Cardiac muscle cell (in vitro differentiated cells and primary cell): ENCODE data around the gene SERPINE3. TPM values are rescaled to one million over a fixed set of nuclear protein-coding genes. Genes with fewer than 3 reads are reported as not detected.
A peak's percentile ranks its signal among the peaks of the same experiment; 100 is the strongest.

Source experiments
- DNase-seq, 2 donors: peaks; one replicate each; pipeline versions ENCODE4 v3.0.0 to v3.0.0-alpha.2; 2010 to 2017; ENCODE audit warnings: low read depth in 1 of 2, low spot score in 1 of 2
- H3K27ac ChIP-seq: fragments of 200-600 bp; sonication (generic); 2 replicates; pipeline ENCODE4 v1.5.1; 2016
- H3K27me3 ChIP-seq: fragments of 200-600 bp; sonication (generic); 2 replicates; pipeline ENCODE4 v1.6.0; 2016; ENCODE audit warnings: control low read depth
- H3K36me3 ChIP-seq: fragments of 200-600 bp; sonication (generic); 2 replicates; pipeline ENCODE4 v1.5.1; 2016; ENCODE audit warnings: control low read depth
- H3K4me1 ChIP-seq: fragments of 200-600 bp; sonication (generic); 2 replicates; pipeline ENCODE4 v1.8.1; 2017; ENCODE audit warnings: low read depth, mild to moderate bottlenecking, mixed run types
- H3K4me3 ChIP-seq: fragments of 200-600 bp; sonication (generic); 2 replicates; pipeline ENCODE4 v1.5.1; 2016; ENCODE audit warnings: mild to moderate bottlenecking
- H3K9me3 ChIP-seq: fragments of 200-600 bp; sonication (generic); 2 replicates; pipeline ENCODE4 v1.5.1; 2017; ENCODE audit warnings: low read depth, mild to moderate bottlenecking, control low read depth
- polyA plus RNA-seq: library from polyadenylated mRNA; unstranded; fragments of >200 nt; fragmentation: Nextera tagmentation; extraction: Ambion mirVana; gene quantifications from 2 replicates; pipeline ENCODE4 v1.2.1, GENCODE V29; 2016
- total RNA-seq: library from RNA; depleted of rRNA; stranded (reverse); fragments of >200 nt; gene quantifications from 2 replicates; pipeline ENCODE4 v1.2.3, GENCODE V29; 2016
- TF ChIP-seq, protein P1 (sequence below): IDR thresholded peaks from 2 replicates; pipeline ENCODE4 v1.5.1; 2012; ENCODE audit warnings: low read depth, mild to moderate bottlenecking, low read length

SERPINE3 gene
- total and polyA plus RNA-seq, 2 experiments from 2014 or later: 0.74 to 0.92 TPM

GRCh38 chr13:51360489-51360888, 21.0 kb downstream of the SERPINE3 start:
- Histone ChIP-seq H3K36me3 (peaks cover 20% of the 10 kb centered on the region), H3K27ac (no peak overlapping the region), H3K4me3 (no peak overlapping the region), H3K27me3 (no peaks in the 10 kb centered on the region), H3K9me3 (no peaks in the 10 kb centered on the region), H3K4me1 (no peaks in the 10 kb centered on the region)
- TF ChIP-seq, protein P1, sequence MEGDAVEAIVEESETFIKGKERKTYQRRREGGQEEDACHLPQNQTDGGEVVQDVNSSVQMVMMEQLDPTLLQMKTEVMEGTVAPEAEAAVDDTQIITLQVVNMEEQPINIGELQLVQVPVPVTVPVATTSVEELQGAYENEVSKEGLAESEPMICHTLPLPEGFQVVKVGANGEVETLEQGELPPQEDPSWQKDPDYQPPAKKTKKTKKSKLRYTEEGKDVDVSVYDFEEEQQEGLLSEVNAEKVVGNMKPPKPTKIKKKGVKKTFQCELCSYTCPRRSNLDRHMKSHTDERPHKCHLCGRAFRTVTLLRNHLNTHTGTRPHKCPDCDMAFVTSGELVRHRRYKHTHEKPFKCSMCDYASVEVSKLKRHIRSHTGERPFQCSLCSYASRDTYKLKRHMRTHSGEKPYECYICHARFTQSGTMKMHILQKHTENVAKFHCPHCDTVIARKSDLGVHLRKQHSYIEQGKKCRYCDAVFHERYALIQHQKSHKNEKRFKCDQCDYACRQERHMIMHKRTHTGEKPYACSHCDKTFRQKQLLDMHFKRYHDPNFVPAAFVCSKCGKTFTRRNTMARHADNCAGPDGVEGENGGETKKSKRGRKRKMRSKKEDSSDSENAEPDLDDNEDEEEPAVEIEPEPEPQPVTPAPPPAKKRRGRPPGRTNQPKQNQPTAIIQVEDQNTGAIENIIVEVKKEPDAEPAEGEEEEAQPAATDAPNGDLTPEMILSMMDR: no peak
- DNase-seq: no peak

DNA sequence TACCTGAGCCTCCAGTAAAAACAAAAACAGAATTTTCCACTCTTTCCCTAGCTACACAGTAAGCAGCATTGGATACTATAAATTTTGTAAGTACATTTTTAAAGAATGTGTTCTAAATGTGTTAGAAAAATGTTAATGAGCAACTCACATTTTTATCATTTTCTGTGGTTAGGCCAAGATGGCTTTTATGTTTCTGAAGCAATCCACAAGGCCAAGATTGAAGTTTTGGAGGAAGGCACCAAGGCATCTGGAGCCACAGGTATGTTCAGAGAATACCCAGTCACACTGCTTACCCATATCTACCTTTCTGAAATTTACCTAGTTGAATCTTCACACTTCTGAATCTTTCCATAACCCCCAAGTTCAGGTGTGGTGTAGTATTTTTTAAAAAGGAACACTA, 21.6 kb downstream of the SERPINE3 start:
- DNase-seq: no peak
- Histone ChIP-seq H3K27me3 (no peaks in the 10 kb centered on the region), H3K27ac (no peak overlapping the region), H3K4me1 (no peaks in the 10 kb centered on the region), H3K4me3 (no peak overlapping the region), H3K9me3 (no peaks in the 10 kb centered on the region), H3K36me3 (peaks cover 21% of the 10 kb centered on the region)
- TF ChIP-seq, protein P1: no peak

GRCh38 chr13:51363625-51364024, 24.1 kb downstream of the SERPINE3 start:
- Histone ChIP-seq H3K36me3 (peaks cover 36% of the 10 kb centered on the region), H3K4me3 (no peak overlapping the region), H3K27me3 (no peaks in the 10 kb centered on the region), H3K9me3 (no peaks in the 10 kb centered on the region), H3K4me1 (no peaks in the 10 kb centered on the region), H3K27ac (no peak overlapping the region)
- TF ChIP-seq, protein P1: no peak
- no peak for DNase-seq

DNA sequence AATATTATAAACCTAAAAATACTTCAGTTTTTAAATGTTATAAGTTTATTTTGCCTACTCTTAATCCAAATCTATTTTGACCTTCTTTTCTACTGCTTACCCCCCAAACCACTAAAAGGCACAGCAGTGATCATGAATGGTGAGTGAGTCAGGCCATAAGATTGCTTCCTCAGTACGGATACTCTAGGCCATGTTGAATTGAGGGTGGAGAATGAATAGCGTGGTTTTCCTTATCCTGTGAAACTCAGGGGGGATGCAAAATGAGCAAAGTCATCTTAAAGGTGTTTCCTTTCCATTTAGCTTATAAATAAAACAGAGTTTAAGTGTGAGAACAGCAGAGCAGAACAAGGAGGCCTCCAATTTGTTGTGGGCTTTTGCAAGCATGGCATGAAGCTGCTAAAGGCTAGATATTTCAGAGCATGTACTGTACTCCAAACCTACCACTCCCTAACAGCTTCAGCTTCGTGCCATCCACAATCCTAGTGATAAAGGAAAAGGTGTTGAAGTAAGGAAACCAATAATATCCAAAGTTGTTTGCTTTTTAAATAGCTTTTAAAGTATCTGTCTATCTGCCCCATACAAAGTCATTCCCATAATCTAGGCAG, 25.0 kb downstream of the SERPINE3 start:
- Histone ChIP-seq H3K4me3 (no peak overlapping the region), H3K27me3 (no peaks in the 10 kb centered on the region), H3K9me3 (no peaks in the 10 kb centered on the region), H3K4me1 (no peaks in the 10 kb centered on the region), H3K27ac (no peak overlapping the region), H3K36me3 (peaks cover 41% of the 10 kb centered on the region)
- peak in 1 of 2 donors; percentile 45 for DNase-seq
- TF ChIP-seq, protein P1: no peak

- DNase-seq: peak in 1 of 2 donors; percentile 80
- H3K36me3 ChIP-seq: peaks cover 44% of the 10 kb centered on the region
Measured at GRCh38 chr13:51370116-51370515, 30.6 kb downstream of the SERPINE3 start.

More at GRCh38 chr13:51370116-51370515, 30.6 kb downstream of the SERPINE3 start:
- Histone ChIP-seq H3K4me3 (no peak overlapping the region), H3K9me3 (no peaks in the 10 kb centered on the region), H3K27me3 (no peaks in the 10 kb centered on the region), H3K4me1 (no peaks in the 10 kb centered on the region), H3K27ac (no peak overlapping the region)
- TF ChIP-seq, protein P1: no peak
